CD1c-positive myeloid dendritic cell (primary cell): ENCODE measurements around the gene CASP2.

ENCODE experiments used
- DNase-seq: peaks from one replicate; pipeline ENCODE4 v3.0.0-alpha.2; 2016; ENCODE audit errors: extremely low spot score

CASP2 gene

DNA sequence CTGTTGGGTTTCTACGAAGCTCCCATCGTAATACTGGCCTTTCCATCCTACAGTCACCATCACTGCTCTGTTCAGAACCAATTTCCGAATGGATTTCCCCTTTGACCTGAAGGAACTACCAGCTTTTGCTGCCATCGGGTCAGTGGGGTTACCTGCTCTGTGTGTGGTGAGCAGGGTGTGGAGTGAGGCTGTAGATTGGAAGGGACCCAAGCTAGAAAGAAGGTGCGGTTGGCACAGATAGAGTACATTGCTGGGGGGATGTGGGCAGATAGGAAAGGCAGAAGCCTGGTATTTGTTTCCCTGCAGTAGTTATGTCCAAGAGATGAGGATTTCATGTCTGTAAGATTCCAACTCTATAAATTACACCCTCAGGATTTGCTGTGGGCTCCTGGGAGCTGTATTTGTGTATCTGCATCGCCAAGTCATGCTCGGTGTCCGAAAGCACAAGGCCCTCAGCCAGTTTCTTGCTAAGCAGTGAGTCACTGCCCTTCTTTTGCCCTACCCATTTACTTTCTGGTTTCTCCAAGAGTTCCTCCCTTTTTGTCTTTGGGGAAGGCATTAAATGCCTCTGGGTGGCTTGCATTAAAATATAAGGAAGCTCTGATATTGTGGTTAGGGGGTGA lies 43.1 kb downstream of the CASP2 start:
- DNase-seq = peak; percentile 65

DNA sequence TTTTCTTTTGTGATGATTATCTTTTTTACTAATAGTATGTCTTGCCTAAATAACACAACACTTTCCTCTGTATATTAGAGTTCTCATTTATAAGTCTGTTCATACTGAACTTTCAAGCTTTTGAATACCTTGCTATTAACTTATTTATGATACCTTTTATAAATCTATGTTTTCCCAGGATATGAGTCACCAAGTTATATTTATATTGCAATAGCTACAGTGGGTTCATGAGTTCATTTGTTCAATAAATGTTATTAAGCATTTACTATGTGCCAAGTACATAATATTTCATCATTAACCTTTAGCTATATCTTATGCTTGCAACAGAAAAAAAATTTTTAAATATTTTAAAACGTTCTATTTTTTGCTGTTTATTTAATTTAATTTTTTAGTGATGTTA lies 46.1 kb downstream of the CASP2 start:
- DNase-seq = no peak

DNA sequence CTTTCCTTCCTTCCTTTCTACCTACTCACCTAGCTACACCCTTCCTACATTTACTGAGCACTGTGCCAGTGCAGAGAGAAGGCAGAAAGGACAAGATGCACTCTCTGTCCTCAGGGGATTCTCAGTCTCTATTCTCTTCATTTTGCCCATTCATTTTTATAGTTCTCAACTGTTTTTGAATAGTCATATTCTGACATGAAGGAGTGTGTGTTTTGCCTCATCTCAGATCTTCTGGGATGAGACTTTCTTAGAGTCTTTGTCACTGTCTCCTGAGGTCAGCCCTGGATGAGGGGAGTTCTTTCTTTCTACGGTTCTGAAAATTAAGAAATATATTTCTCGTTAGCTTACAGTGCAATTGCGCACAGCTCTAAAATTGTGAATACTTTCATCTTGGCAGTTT lies 49.1 kb downstream of the CASP2 start:
- no peak for DNase-seq

DNA sequence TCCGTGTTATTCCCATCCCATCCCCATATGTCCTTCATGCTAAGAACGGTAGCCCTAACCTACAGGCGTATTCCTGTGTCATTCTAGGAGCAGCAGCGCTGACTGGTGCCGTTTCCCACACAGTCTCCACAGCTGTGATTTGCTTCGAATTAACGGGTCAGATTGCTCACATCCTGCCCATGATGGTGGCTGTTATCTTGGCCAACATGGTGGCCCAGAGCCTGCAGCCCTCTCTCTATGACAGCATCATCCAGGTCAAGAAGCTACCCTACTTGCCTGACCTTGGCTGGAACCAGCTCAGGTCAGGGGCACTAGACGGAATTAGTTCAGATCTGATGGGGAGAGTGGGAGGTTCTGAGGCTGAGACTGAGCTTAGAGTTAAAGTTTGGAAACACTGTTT lies 53.7 kb downstream of the CASP2 start:
- no peak for DNase-seq

DNA sequence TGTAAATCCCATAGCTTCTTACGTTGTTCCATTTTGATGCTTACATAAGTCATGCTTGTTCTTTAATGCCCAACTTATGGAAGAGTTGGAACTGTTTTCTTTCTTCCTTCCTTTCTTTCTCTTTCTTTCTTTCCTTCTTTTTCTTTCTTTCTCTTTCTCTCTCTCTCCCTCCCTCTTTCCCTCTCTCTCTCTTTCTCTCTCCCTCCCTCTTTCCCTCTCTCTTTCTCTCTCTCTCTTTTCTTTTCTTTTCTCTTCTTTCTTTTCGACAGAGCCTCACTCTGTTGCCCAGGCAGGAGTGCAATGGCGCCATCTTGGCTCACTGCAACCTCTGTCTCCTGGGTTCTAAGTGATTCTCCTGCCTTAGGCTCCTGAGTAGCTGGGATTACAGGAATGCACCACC lies 55.4 kb downstream of the CASP2 start:
- DNase-seq = no peak

DNA sequence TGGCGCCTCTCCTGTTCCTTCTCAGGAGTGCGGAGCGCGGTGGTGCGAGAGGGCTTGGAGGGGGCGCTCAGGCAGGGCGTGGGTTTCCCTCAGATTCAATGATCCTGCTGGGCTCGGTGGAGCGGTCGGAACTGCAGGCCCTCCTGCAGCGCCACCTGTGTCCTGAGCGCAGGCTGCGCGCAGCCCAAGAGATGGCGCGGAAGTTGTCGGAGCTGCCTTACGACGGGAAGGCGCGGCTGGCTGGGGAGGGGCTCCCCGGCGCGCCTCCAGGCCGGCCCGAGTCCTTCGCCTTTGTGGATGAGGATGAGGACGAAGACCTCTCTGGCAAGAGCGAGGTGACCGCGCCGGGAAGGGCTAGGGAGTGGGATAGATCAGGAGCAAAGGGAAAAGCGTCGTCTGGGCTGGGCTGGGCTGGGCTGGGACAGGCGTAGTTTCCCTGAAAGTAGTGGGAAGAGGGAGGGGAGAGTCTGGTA lies 57.3 kb downstream of the CASP2 start:
- peak; percentile 73 for DNase-seq

DNA sequence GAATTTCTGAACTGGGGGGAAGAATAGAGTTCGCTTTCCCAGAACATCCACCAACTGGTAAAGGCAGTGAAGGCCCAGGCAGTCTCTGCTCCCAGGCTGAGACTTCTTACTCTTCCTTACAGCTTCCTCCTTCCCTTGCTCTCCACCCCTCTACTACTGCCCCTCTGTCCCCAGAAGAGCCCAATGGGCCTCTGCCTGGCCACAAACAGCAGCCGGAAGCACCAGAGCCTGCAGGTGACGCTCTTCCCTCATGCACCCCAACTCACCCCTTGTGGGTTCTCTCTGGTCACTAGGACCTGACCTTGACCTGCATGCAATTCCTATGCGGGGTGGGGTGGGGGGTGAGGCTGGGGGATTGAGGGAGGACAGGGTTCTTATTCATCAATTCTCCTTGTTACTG lies 57.9 kb downstream of the CASP2 start:
- no peak for DNase-seq

DNA sequence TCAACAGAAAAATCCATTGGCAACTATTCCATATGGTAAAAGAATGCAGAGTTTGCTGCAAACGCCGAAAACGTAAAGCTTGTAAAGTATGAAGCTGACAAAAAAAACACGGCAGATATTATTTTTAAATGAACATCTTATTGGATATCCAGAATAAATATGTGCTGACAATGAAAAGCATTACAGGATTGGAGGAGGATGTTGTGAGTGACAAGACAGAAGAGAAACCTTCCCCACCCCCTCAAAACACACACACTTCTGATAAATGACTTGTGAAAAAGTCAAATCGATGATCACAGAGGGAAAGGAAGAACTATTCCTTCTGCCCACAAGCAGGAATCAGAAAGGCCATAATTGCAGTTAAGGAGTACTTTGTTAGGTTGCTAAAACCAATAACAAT lies 59.8 kb downstream of the CASP2 start:
- DNase-seq = no peak

DNA sequence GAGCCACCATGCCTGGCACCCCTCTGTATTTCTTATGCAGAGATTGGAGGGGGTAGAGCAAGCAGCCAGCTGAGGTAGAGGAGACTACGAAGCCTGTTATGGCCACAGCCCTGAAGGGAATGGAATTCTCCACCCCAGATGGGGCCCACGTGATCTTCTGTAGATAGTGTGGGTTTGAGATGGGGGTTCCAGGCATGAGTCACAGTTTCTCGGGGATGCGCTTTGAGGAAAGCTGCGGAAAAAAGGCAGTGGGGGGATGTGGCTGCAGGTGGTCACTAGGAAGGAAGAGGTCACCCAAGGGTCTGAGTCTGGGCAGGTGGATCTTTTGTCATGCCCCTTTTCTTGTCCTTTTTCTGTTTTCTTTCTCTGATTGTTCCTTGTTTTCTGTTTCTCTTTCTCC lies 62.9 kb downstream of the CASP2 start:
- no peak for DNase-seq

DNA sequence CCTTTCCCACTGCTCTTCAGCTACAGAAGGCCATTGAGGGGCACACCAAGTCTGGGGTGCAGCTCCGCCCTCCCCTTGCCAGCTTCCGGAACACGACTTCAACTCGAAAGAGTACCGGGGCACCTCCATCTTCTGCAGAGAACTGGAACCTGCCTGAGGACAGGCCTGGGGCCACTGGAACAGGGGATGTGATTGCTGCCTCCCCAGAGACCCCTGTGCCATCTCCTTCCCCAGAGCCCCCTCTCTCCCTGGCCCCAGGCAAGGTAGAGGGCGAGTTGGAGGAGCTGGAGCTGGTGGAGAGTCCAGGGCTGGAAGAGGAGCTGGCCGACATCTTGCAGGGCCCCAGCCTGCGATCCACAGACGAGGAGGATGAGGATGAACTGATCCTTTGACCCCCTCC lies 63.4 kb downstream of the CASP2 start:
- DNase-seq = no peak

DNA sequence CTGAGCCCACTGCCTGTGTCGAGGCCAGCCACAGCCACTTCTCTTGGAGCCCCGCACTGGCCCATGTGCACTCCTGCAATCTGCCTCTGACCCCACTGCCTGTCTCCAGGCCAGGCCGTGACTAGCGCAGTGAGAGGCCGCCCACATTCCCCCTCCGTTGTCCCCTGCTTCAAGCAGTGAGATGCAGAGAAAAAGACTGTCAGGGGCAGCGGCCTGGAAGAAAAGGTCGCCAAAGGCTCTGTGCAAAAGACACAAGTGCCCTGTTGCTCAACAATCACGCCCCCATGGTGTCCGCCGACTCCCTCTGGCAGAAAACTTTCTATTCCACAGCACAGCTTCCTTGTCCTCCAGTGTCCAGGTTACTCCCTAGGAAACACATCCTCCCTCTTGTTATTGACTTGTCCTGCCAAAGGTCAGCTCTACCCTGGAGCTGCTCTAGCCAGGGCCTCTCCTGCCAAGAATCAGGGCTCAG lies 64.4 kb downstream of the CASP2 start:
- peak; percentile 26 for DNase-seq

DNA sequence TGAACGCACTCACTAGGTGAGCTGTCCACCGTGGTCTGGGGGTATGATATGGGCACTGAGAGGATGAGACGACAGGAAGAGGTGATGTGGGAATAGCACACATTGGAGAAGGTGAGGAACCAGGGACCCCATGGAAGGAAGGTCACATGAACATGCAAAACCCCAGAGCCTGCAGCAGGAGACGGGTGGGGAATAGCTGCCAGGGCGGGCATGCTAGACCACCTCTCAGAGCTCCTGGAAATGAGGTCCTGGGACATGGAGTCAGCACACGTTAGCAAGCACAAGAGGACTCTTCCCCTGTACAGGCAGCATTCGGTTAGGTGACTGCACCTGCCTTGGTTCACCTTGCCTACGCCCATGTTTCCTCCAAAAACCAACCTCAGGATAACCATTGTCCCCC lies 66.2 kb downstream of the CASP2 start:
- DNase-seq = no peak

DNA sequence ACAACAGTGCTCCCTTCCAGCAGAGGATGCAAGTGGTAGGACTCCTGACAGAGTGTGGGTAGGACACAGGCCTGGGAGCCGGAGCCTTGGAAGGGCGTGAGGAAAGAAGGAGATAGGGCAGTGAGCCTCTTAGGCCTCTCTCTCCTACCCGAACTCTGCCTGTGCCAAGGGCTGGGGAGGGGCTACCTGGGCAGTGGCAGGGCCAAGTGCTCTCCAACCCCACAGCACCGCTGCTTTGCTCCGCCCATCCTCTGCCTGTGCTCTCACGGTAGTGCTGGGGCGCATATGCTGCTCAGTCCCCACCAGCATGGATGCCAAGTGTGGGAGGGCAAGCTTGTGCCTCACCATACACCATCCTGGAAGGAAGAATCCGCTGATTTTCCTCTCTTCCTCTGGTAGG lies 66.8 kb downstream of the CASP2 start:
- no peak for DNase-seq

DNA sequence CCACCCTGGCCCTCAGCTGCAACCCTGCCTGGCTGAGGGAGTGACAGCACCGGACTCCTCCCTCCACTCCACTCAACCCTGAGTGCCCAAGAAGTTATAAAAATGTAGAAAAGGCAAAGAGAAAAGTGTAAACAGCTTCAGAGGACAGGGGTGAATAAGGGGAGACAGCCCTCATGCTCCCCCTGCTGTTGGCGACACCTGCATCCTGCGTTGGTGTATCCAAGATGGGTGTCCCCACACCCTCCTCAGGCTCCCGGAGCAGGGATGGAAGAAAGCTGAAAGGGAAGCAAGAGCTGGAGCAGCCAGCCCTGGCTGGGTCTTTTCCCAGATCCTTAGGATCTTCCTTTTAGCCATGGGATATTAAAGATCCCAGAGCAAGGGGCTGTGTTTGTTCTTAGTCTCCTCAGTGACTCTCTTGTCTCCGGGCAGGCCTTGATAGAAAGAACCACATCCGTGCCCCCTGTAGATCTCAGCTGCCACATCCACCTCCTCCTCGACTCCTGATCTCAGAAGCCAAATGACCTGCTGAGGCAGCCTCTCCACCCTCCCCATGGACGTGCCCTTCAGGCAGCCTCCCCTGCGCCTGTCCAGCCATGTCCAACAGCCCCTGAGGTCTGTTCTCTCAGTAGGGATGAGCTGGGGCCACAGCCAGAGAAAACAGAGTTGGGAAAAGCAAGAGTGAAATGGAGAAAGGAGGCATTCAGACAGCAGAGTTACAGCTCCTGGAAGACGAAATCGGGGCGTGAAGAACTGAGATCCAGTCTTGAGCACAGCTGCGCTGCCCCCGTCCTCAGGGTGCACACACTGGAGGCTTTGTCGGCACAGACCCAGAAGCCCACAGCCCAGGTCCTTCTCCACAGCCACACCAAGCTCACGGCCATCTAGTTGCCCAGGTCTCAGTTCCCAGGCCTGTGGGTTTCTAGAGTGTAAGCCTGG lies 67.6 kb downstream of the CASP2 start:
- DNase-seq = no peak

DNA sequence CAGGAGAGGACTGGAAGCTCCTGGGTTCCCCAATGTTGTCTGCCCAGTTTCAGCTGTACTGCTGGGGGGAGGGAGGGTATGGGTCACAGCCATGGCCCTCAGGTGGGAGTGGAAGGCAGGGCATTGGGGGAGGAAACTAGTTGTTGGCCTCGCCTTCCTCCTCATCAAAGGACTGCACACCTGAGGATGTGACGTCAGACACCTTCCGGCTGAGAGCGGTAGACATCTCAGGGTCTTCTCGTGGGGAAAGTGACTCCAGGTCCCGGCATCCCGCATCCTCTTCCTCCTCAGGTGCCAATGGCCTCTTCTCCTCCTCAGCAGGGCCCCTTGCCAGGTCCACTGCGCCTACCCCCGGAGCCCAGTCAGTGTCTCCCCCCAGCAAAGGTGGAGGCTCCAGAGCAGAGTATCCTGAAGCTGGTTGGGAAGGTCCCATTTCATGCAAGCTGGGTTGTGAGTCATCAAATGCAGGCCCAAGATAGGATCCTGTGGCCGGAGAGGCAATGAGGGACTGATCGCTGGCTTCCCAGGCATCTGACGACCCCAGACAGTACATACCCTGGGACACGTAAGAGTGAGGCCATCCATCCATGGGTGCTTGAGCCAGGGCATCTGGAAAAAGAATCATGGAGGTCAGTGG lies 68.4 kb downstream of the CASP2 start:
- no peak for DNase-seq
